K562 (cell line): Measurements from ENCODE around the gene TMPRSS6. TPM values are rescaled to one million over a fixed set of nuclear protein-coding genes. Genes with fewer than 3 reads are reported as not detected.

ENCODE experiments used
- ATAC-seq: fragments of 200-7000 bp; cut with Tn5 transposase; 3 replicates; pipeline ENCODE4 v1.9.1; 2020; ENCODE audit warnings: moderate library complexity
- BruUV-seq: library from RNA; stranded (reverse); fragments of 400-500 nt; replicated peaks from 2 replicates; lab custom pipeline; 2021; lab: Mats Ljungman, UMichigan
- CTCF ChIA-PET: fragments of 300-600 bp; formaldehyde crosslinking; extraction: SDS; loops from one replicate; lab custom pipeline; 2021; ENCODE audit warnings: low intra/inter-chr PET ratio; lab: Yijun Ruan, JAX
- POLR2A ChIA-PET: fragments of 300-600, 350-650 bp; sonication (Branson Sonifier 250); formaldehyde crosslinking; extraction: SDS; loops from one replicate; lab custom pipeline; 2021; ENCODE audit warnings: antibody characterized with exemption, inconsistent platforms; lab: Yijun Ruan, JAX
- DNase-seq, 4 experiments: peaks; one replicate each; pipeline versions ENCODE4 v3.0.0 to v3.0.0-alpha.2; 2011 to 2018; ENCODE audit warnings: low spot score in 3 of 4, mixed read lengths in 3 of 4; ENCODE audit errors: extremely low read depth in 1 of 4
- FAIRE-seq: peaks from 2 replicates; lab custom pipeline; 2011; peaks lifted over from hg19 to GRCh38; lab: Jason Lieb, UNC
- H2AFZ ChIP-seq: 2 replicates; pipeline ENCODE4 v1.6.0; 2011; ENCODE audit warnings: low read depth, low read length, control low read depth, inconsistent platforms
- H3K27ac ChIP-seq: fragments of 200-600 bp; 3 replicates; pipeline ENCODE4 v1.8.0; 2011; ENCODE audit warnings: low read depth, mild to moderate bottlenecking, control low read depth, inconsistent platforms, low read length, moderate library complexity, mixed read lengths; ENCODE audit errors: extremely low read depth
- H3K27me3 ChIP-seq, 2 experiments: fragments of 300-600 bp in 1 of 2; 2 replicates in 1 of 2; 3 replicates in 1 of 2; pipeline versions ENCODE4 v1.6.0 to v1.8.0; 2011; ENCODE audit warnings: inconsistent platforms in 2 of 2, low read length in 2 of 2, mild to moderate bottlenecking in 1 of 2, mixed read lengths in 1 of 2, moderate library complexity in 1 of 2; ENCODE audit not compliant: control insufficient read depth in 2 of 2, insufficient read depth in 2 of 2
- H3K36me3 ChIP-seq: fragments of 300-600 bp; 3 replicates; pipeline ENCODE4 v1.8.0; 2011; ENCODE audit warnings: mild to moderate bottlenecking, low read length, inconsistent platforms; ENCODE audit not compliant: control insufficient read depth, insufficient read depth
- H3K4me1 ChIP-seq, 2 experiments: fragments of 200-600 bp in 1 of 2; replicated peaks in 1 of 2; 2 replicates in 1 of 2; 3 replicates in 1 of 2; pipeline versions ENCODE4 v1.5.1 to v1.8.0; 2011; ENCODE audit warnings: inconsistent platforms in 2 of 2, low read length in 2 of 2, mild to moderate bottlenecking in 1 of 2, mixed read lengths in 1 of 2, moderate library complexity in 1 of 2; ENCODE audit not compliant: control insufficient read depth in 2 of 2, insufficient read depth in 2 of 2
- H3K4me2 ChIP-seq: 2 replicates; pipeline ENCODE4 v1.6.1; 2011; ENCODE audit warnings: low read length, control low read depth, inconsistent platforms, mixed read lengths; ENCODE audit not compliant: insufficient read depth
- H3K4me3 ChIP-seq: fragments of 200-600 bp; sonication (generic), shearing (Covaris generic); 2 replicates; pipeline ENCODE4 v1.5.1; 2016; ENCODE audit warnings: control low read depth, inconsistent platforms
- H3K79me2 ChIP-seq: fragments of 200-600 bp; 3 replicates; pipeline ENCODE4 v1.8.0; 2011; ENCODE audit warnings: low read length, inconsistent platforms; ENCODE audit not compliant: control insufficient read depth, insufficient read depth
- H3K9ac ChIP-seq, 2 experiments: 2 replicates each; pipeline versions ENCODE4 v1.6.0 to v1.6.1; 2011; ENCODE audit warnings: low read depth in 2 of 2, low read length in 2 of 2, control low read depth in 1 of 2, inconsistent platforms in 1 of 2, mild to moderate bottlenecking in 1 of 2, mixed read lengths in 1 of 2; ENCODE audit not compliant: insufficient read depth in 1 of 2
- H3K9me1 ChIP-seq: one replicate; pipeline ENCODE4 v1.6.0; 2011; ENCODE audit warnings: inconsistent platforms, mild to moderate bottlenecking, low read length, moderate library complexity; ENCODE audit not compliant: control insufficient read depth, insufficient read depth
- H3K9me3 ChIP-seq: replicated peaks from 2 replicates; pipeline ENCODE4 v1.5.1; 2011; ENCODE audit warnings: low read depth, low read length, inconsistent platforms; ENCODE audit not compliant: control insufficient read depth, insufficient read depth
- H4K20me1 ChIP-seq: replicated peaks from 2 replicates; pipeline ENCODE4 v1.6.1; 2011; ENCODE audit warnings: low read length, inconsistent platforms, mixed read lengths; ENCODE audit not compliant: control insufficient read depth, insufficient read depth
- GATA2 ChIP-seq: sonication (generic); formaldehyde crosslinking; IDR thresholded peaks from 2 replicates; pipeline ENCODE4 v1.4.0; 2020; ENCODE audit warnings: mild to moderate bottlenecking, missing genetic modification reagents
- ZNF263 ChIP-seq: sonication (generic); formaldehyde crosslinking; IDR thresholded peaks from 2 replicates; pipeline ENCODE4 v1.8.0; 2022; ENCODE audit warnings: mild to moderate bottlenecking, missing genetic modification reagents, borderline replicate concordance
- ZNF512 ChIP-seq: IDR thresholded peaks from 2 replicates; pipeline ENCODE4 v1.6.1; 2016; ENCODE audit warnings: missing genetic modification characterization, missing compliant biosample characterization
- WGBS: fragments of 100-300 bp; shearing (Covaris generic); methylation state at CpG from one replicate; pipeline ENCODE4 v1.1.6; 2016; ENCODE audit warnings: low coverage, mixed read lengths; ENCODE audit not compliant: insufficient coverage; ENCODE audit errors: missing lambda C conversion rate; 5-methylcytosine and 5-hydroxymethylcytosine counted together
- in situ Hi-C: fragments of 300-500 bp; cut with MboI; formaldehyde crosslinking; loops from 4 replicates; pipeline ENCODE4 v1.15.0; 2018; ENCODE audit warnings: inconsistent platforms, mixed read lengths
- intact Hi-C: fragments of 100-400 bp; cut with micrococcal nuclease; formaldehyde crosslinking; loops from 2 replicates; pipeline ENCODE4 v1.14.2; 2022
- polyA plus RNA-seq, 8 experiments: library from polyadenylated mRNA; depleted of rRNA in 4 of 8; stranded (reverse) in 5 of 8; unstranded in 3 of 8; fragments of >200 nt; fragmentation: Nextera tagmentation in 2 of 8; fragmentation: Illumina TruSeq in 1 of 8; extraction: Ambion mirVana in 2 of 8; extraction: Trizol in 1 of 8; gene quantifications; 2 replicates each; pipeline versions ENCODE4 v1.2.1 to v1.2.3, GENCODE V29; 2011 to 2014; ENCODE audit warnings: inconsistent platforms in 1 of 8, missing spikeins in 1 of 8
- total RNA-seq, 7 experiments: library from RNA; depleted of rRNA in 6 of 7; stranded (reverse); fragments of >200 nt in 6 of 7; fragmentation: Illumina TruSeq in 2 of 7; extraction: Trizol in 2 of 7; gene quantifications; 2 replicates each; pipeline versions ENCODE4 v1.2.1 to v1.2.3, GENCODE V29; 2011 to 2021; ENCODE audit warnings: low replicate concordance in 1 of 7
- TF ChIP-seq, protein P1 (sequence below): sonication (generic); formaldehyde crosslinking; IDR thresholded peaks from 2 replicates; pipeline ENCODE4 v1.8.1; 2022; ENCODE audit warnings: missing genetic modification reagents
- TF ChIP-seq, protein P2 (sequence below): fragments of 450-650 bp; IDR thresholded peaks from 2 replicates; pipeline ENCODE4 v1.6.1; 2016; ENCODE audit warnings: antibody characterized with exemption

TMPRSS6 gene
- total and polyA plus RNA-seq, 9 of the 15 experiments (the other 6 are each of a cell fraction or from before 2014, with no cell fraction given), result 0.03 TPM; not detected in 8

DNA sequence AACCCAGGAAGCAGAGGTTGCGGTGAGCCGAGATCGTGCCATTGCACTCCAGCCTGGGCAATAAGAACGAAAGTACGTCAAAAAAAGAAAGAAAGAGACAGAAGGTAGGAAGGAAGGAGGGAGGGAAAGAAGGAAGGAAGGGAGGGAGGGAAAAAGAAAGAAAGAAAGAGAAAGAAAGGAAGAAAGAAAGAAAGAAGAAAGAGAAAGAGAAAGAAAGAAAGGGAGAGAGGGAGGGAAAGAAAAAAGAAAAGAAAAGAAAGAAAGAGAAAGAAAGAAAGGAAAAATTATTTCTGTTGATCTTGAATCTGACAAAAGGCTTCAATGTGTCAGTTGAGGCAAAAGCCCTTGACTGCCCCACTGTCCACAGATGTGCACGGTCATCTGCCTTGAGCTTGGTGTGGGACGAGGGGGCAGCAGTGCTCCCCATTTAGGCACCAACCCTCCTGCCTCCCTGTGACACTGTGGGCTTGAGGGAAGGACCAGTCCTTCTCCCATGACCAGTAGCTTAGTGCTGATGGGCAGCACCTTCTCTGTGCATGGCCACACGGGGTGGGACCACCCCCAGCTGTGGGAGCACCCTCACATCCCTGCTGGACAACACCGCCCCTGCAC lies 33.6 kb downstream of the TMPRSS6 start:
- H3K4me1 ChIP-seq, result peaks cover 0 to 4% of the 10 kb centered on the region in 2 experiments; a peak in 1 of 5 replicates
- no peaks in the 10 kb centered on the region; the same call in 1 of the 2 replicates for H3K9me3 ChIP-seq
- no peak overlapping the region for H3K9ac ChIP-seq
- BruUV-seq, result no TSS peak
- in situ Hi-C loops, result no loop called here
- intact Hi-C loops, result no loop called here
- no peaks in the 10 kb centered on the region for H3K36me3 ChIP-seq
- FAIRE-seq (no peak), ATAC-seq (no peak), DNase-seq (no peak)
- no peak overlapping the region for H3K4me3 ChIP-seq
- TF ChIP-seq ZNF512 (tag), result peak; percentile 83
- TF ChIP-seq, protein P1, sequence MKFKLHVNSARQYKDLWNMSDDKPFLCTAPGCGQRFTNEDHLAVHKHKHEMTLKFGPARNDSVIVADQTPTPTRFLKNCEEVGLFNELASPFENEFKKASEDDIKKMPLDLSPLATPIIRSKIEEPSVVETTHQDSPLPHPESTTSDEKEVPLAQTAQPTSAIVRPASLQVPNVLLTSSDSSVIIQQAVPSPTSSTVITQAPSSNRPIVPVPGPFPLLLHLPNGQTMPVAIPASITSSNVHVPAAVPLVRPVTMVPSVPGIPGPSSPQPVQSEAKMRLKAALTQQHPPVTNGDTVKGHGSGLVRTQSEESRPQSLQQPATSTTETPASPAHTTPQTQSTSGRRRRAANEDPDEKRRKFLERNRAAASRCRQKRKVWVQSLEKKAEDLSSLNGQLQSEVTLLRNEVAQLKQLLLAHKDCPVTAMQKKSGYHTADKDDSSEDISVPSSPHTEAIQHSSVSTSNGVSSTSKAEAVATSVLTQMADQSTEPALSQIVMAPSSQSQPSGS, result no peak
- TF ChIP-seq ZNF263 (CRISPR knock-in tag), result peak; percentile 92
- TF ChIP-seq GATA2, result no peak
- TF ChIP-seq, protein P2, sequence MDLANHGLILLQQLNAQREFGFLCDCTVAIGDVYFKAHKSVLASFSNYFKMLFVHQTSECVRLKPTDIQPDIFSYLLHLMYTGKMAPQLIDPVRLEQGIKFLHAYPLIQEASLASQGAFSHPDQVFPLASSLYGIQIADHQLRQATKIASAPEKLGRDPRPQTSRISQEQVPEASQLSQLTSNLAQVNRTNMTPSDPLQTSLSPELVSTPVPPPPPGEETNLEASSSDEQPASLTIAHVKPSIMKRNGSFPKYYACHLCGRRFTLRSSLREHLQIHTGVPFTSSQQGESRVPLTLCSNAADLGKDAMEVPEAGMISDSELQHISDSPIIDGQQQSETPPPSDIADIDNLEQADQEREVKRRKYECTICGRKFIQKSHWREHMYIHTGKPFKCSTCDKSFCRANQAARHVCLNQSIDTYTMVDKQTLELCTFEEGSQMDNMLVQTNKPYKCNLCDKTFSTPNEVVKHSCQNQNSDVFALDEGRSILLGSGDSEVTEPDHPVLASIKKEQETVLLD, result no peak
- 0% methylated on average over 7 of the region's 9 CpGs for WGBS
- no peaks in the 10 kb centered on the region for H3K79me2 ChIP-seq
- H3K27me3 ChIP-seq, result peaks cover 0 to 36% of the 10 kb centered on the region in 2 experiments; a peak in 2 of 5 replicates
- ChIA-PET POLR2A (no interaction called here), CTCF (no interaction called here)
- no peaks in the 10 kb centered on the region for H3K9me1 ChIP-seq
- no peak overlapping the region for H3K4me2 ChIP-seq
- no peaks in the 10 kb centered on the region for H4K20me1 ChIP-seq
- no peak overlapping the region for H2AFZ ChIP-seq
- no peak overlapping the region for H3K27ac ChIP-seq
